A549 (cell line): Measurements from ENCODE around the gene TRIM38. TPM values are rescaled to one million over a fixed set of nuclear protein-coding genes. Genes with fewer than 3 reads are reported as not detected.

ENCODE experiments used
- ATOH8 ChIP-seq: fragments of 250-450 bp; sonication (Bioruptor Pico); IDR thresholded peaks from 2 replicates; pipeline ENCODE4 v1.5.0; 2020; ENCODE audit warnings: low read depth, mild to moderate bottlenecking, moderate library complexity
- BCL3 ChIP-seq: fragments of >200 bp; sonication (Bioruptor Twin); formaldehyde crosslinking; IDR thresholded peaks from 3 replicates; pipeline ENCODE4 v1.6.1; 2016
- CBX2 ChIP-seq: fragments of 200-600 bp; sonication (generic); IDR thresholded peaks from 2 replicates; pipeline ENCODE4 v1.6.1; 2016; ENCODE audit warnings: low read depth, mild to moderate bottlenecking, borderline replicate concordance
- CEBPB ChIP-seq, 2 experiments: fragments of >200 bp in 1 of 2; sonication (Bioruptor Twin) in 1 of 2; formaldehyde crosslinking in 1 of 2; IDR thresholded peaks; 2 replicates each; pipeline ENCODE4 v1.6.1; 2012 to 2016
- CHD2 ChIP-seq: fragments of 150-350 bp; IDR thresholded peaks from 2 replicates; pipeline ENCODE4 v1.6.1; 2014; ENCODE audit warnings: low read length; ENCODE audit not compliant: partially characterized antibody
- EHF ChIP-seq: fragments of 250-450 bp; sonication (Bioruptor Pico); IDR thresholded peaks from 2 replicates; pipeline ENCODE4 v1.5.0; 2020; ENCODE audit warnings: mild to moderate bottlenecking
- EHMT2 ChIP-seq: fragments of 200-600 bp; sonication (generic); IDR thresholded peaks from 2 replicates; pipeline ENCODE4 v1.6.1; 2016; ENCODE audit warnings: antibody characterized with exemption, low read depth, mild to moderate bottlenecking, moderate library complexity
- EP300 ChIP-seq, 2 experiments: fragments of >200 bp; sonication (Bioruptor Twin); formaldehyde crosslinking; IDR thresholded peaks; 2 replicates in 1 of 2; 3 replicates in 1 of 2; pipeline ENCODE4 v1.6.1; 2016 to 2017
- ESRRA ChIP-seq: fragments of 150-350 bp; IDR thresholded peaks from 2 replicates; pipeline ENCODE4 v1.6.1; 2014; ENCODE audit warnings: mild to moderate bottlenecking, low read length, borderline replicate concordance
- FOXS1 ChIP-seq: fragments of 250-450 bp; sonication (Bioruptor Pico); IDR thresholded peaks from 2 replicates; pipeline ENCODE4 v1.5.0; 2020; ENCODE audit warnings: mild to moderate bottlenecking, moderate library complexity
- HDAC2 ChIP-seq: fragments of 200-600 bp; sonication (generic); IDR thresholded peaks from 2 replicates; pipeline ENCODE4 v1.6.1; 2016
- HOXA7 ChIP-seq: fragments of 250-450 bp; sonication (Bioruptor Pico); IDR thresholded peaks from 2 replicates; pipeline ENCODE4 v1.5.0; 2020; ENCODE audit warnings: mild to moderate bottlenecking, moderate library complexity
- HOXB5 ChIP-seq: fragments of 250-450 bp; sonication (Bioruptor Pico); IDR thresholded peaks from 2 replicates; pipeline ENCODE4 v1.5.0; 2020; ENCODE audit warnings: mild to moderate bottlenecking, moderate library complexity
- JUN ChIP-seq, 2 experiments: fragments of >200 bp; sonication (Bioruptor Twin); formaldehyde crosslinking; IDR thresholded peaks; 2 replicates in 1 of 2; 3 replicates in 1 of 2; pipeline ENCODE4 v1.6.1; 2016 to 2017
- JUNB ChIP-seq: fragments of >200 bp; sonication (Bioruptor Twin); formaldehyde crosslinking; IDR thresholded peaks from 2 replicates; pipeline ENCODE4 v1.6.1; 2016
- KDM5A ChIP-seq: fragments of 200-600 bp; sonication (generic); IDR thresholded peaks from 2 replicates; pipeline ENCODE4 v1.6.1; 2016; ENCODE audit warnings: antibody characterized with exemption, mild to moderate bottlenecking
- MAZ ChIP-seq: fragments of 150-350 bp; IDR thresholded peaks from 2 replicates; pipeline ENCODE4 v1.6.1; 2014; ENCODE audit warnings: antibody characterized with exemption, low read depth, low read length, borderline replicate concordance
- NFE2L2 ChIP-seq: fragments of 150-350 bp; conservative IDR thresholded peaks from 2 replicates; pipeline ENCODE4 v1.6.1; 2014; ENCODE audit warnings: low read length
- NR3C1 ChIP-seq: fragments of >200 bp; sonication (Bioruptor Twin); formaldehyde crosslinking; IDR thresholded peaks from 3 replicates; pipeline ENCODE4 v1.6.1; 2017
- POLR2A ChIP-seq: IDR thresholded peaks from 2 replicates; pipeline ENCODE4 v1.6.1; 2012; ENCODE audit warnings: mild to moderate bottlenecking, low read length
- POLR2AphosphoS2 ChIP-seq: conservative IDR thresholded peaks from 2 replicates; pipeline ENCODE4 v1.6.1; 2012; ENCODE audit warnings: low read length, improper control_type of control experiment, inconsistent platforms
- RAD21 ChIP-seq, 2 experiments: fragments of >200 bp in 1 of 2; sonication (Bioruptor Twin) in 1 of 2; formaldehyde crosslinking in 1 of 2; IDR thresholded peaks in 1 of 2; conservative IDR thresholded peaks in 1 of 2; 2 replicates in 1 of 2; 3 replicates in 1 of 2; pipeline ENCODE4 v1.6.1; 2012 to 2018; ENCODE audit warnings: inconsistent platforms in 1 of 2
- RARB ChIP-seq: fragments of 250-450 bp; sonication (Bioruptor Pico); IDR thresholded peaks from 2 replicates; pipeline ENCODE4 v1.8.0; 2021; ENCODE audit warnings: mild to moderate bottlenecking, moderate library complexity
- RCOR1 ChIP-seq: fragments of 150-350 bp; IDR thresholded peaks from 2 replicates; pipeline ENCODE4 v1.6.1; 2014; ENCODE audit warnings: antibody characterized with exemption, low read length, low read depth
- RNF2 ChIP-seq: fragments of 200-600 bp; sonication (generic); IDR thresholded peaks from 2 replicates; pipeline ENCODE4 v1.6.1; 2016; ENCODE audit warnings: low read depth, mild to moderate bottlenecking, antibody characterized with exemption, moderate library complexity, borderline replicate concordance
- ZC3H11A ChIP-seq: fragments of 450-650 bp; IDR thresholded peaks from 2 replicates; pipeline ENCODE4 v1.6.1; 2014; ENCODE audit warnings: antibody characterized with exemption, mild to moderate bottlenecking
- ZFP36 ChIP-seq: fragments of 450-650 bp; IDR thresholded peaks from 2 replicates; pipeline ENCODE4 v1.6.1; 2014; ENCODE audit warnings: borderline replicate concordance; ENCODE audit not compliant: partially characterized antibody
- ZNF302 ChIP-seq: fragments of 250-450 bp; sonication (Bioruptor Pico); IDR thresholded peaks from 2 replicates; pipeline ENCODE4 v1.9.0; 2021; ENCODE audit warnings: inconsistent platforms, mild to moderate bottlenecking, moderate library complexity
- ZSCAN20 ChIP-seq: fragments of 250-450 bp; sonication (Bioruptor Pico); IDR thresholded peaks from 2 replicates; pipeline ENCODE4 v1.8.0; 2022; ENCODE audit warnings: mild to moderate bottlenecking, moderate library complexity
- polyA plus RNA-seq, 4 experiments: library from polyadenylated mRNA; depleted of rRNA in 3 of 4; stranded (reverse); fragments of >200 nt; fragmentation: RNase III in 1 of 4; extraction: RNeasy Plus Mini Kit Qiagen cat#74134 plus additional on column Dnase treatment in 1 of 4; gene quantifications; 2 replicates in 3 of 4; 3 replicates in 1 of 4; pipeline ENCODE4 v1.2.3, GENCODE V29; 2011 to 2017
- TF ChIP-seq, protein P1 (sequence below): IDR thresholded peaks from 2 replicates; pipeline ENCODE4 v1.6.1; 2012; ENCODE audit warnings: low read depth, borderline replicate concordance
- TF ChIP-seq, protein P2 (sequence below): fragments of 200-600 bp; sonication (generic); IDR thresholded peaks from 2 replicates; pipeline ENCODE4 v1.6.1; 2016; ENCODE audit warnings: antibody characterized with exemption, mild to moderate bottlenecking, moderate library complexity
- TF ChIP-seq, protein P3 (sequence below): fragments of 250-450 bp; sonication (Bioruptor Pico); IDR thresholded peaks from 2 replicates; pipeline ENCODE4 v1.5.0; 2021; ENCODE audit warnings: mild to moderate bottlenecking, moderate library complexity, borderline replicate concordance

Gene TRIM38
- polyA plus RNA-seq, 2 of the 4 experiments (the other 2 are of a cell fraction), result 1.7 to 3.4 TPM

GRCh38 chr6:26026833-26027490 lies 64.4 kb downstream of the TRIM38 start (continued):
- TF ChIP-seq CHD2 (no peak), NFE2L2 (no peak), MAZ (no peak), HOXB5 (0 out of 2 replicates have a peak, but pooled peaks have one; percentile 23), ZC3H11A (no peak), JUN (IDR thresholded peaks at IDR 0.05) (peak; percentile 100), EP300 (IDR thresholded peaks at IDR 0.05) (peak; percentile 38 to 64; a peak in 2 of 5 replicates), ZFP36 (no peak), POLR2A (peak; percentile 97), FOXS1 (CRISPR knock-in tag) (no peak), RCOR1 (no peak), HOXA7 (CRISPR knock-in tag) (peak; percentile 52; the same call in 1 of the 2 replicates), NR3C1 (no peak), RNF2 (no peak), EHF (CRISPR knock-in tag) (no peak), HDAC2 (no peak), ZNF302 (CRISPR knock-in tag) (no peak), EHMT2 (no peak), RARB (peak; percentile 37; the same call in 1 of the 2 replicates), ZSCAN20 (CRISPR knock-in tag) (no peak), ATOH8 (CRISPR knock-in tag) (no peak), ESRRA (no peak), CEBPB (IDR thresholded peaks at IDR 0.05) (no peak), CBX2 (no peak), BCL3 (peak; percentile 99), JUNB (no peak), KDM5A (no peak), RAD21 (conservative IDR thresholded peaks at IDR 0.05 in 1 of 2, IDR thresholded peaks at IDR 0.05 in 1 of 2) (no peak), POLR2AphosphoS2 (no peak)
- TF ChIP-seq, protein P1, sequence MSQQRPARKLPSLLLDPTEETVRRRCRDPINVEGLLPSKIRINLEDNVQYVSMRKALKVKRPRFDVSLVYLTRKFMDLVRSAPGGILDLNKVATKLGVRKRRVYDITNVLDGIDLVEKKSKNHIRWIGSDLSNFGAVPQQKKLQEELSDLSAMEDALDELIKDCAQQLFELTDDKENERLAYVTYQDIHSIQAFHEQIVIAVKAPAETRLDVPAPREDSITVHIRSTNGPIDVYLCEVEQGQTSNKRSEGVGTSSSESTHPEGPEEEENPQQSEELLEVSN, result peak; percentile 67; the same call in 1 of the 2 replicates
- TF ChIP-seq, protein P2, sequence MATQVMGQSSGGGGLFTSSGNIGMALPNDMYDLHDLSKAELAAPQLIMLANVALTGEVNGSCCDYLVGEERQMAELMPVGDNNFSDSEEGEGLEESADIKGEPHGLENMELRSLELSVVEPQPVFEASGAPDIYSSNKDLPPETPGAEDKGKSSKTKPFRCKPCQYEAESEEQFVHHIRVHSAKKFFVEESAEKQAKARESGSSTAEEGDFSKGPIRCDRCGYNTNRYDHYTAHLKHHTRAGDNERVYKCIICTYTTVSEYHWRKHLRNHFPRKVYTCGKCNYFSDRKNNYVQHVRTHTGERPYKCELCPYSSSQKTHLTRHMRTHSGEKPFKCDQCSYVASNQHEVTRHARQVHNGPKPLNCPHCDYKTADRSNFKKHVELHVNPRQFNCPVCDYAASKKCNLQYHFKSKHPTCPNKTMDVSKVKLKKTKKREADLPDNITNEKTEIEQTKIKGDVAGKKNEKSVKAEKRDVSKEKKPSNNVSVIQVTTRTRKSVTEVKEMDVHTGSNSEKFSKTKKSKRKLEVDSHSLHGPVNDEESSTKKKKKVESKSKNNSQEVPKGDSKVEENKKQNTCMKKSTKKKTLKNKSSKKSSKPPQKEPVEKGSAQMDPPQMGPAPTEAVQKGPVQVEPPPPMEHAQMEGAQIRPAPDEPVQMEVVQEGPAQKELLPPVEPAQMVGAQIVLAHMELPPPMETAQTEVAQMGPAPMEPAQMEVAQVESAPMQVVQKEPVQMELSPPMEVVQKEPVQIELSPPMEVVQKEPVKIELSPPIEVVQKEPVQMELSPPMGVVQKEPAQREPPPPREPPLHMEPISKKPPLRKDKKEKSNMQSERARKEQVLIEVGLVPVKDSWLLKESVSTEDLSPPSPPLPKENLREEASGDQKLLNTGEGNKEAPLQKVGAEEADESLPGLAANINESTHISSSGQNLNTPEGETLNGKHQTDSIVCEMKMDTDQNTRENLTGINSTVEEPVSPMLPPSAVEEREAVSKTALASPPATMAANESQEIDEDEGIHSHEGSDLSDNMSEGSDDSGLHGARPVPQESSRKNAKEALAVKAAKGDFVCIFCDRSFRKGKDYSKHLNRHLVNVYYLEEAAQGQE, result no peak
- TF ChIP-seq, protein P3, sequence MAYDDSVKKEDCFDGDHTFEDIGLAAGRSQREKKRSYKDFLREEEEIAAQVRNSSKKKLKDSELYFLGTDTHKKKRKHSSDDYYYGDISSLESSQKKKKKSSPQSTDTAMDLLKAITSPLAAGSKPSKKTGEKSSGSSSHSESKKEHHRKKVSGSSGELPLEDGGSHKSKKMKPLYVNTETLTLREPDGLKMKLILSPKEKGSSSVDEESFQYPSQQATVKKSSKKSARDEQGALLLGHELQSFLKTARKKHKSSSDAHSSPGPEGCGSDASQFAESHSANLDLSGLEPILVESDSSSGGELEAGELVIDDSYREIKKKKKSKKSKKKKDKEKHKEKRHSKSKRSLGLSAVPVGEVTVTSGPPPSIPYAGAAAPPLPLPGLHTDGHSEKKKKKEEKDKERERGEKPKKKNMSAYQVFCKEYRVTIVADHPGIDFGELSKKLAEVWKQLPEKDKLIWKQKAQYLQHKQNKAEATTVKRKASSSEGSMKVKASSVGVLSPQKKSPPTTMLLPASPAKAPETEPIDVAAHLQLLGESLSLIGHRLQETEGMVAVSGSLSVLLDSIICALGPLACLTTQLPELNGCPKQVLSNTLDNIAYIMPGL (CRISPR knock-in tag), result no peak; the same call in 1 of the 2 replicates
